HG03066 (cell line): ENCODE data around the gene MOCS3.
A peak's percentile ranks its signal among the peaks of the same experiment; 100 is the strongest.
"Not testable (repeated sequence)": the region's sequence is repeated elsewhere in the genome, so short reads cannot be mapped to it uniquely, and the experiment has no call there.

Experiments used
- ATAC-seq: cut with Tn5 transposase; IDR thresholded peaks from one replicate; pipeline ENCODE4 v1.9.1; 2021; ENCODE audit warnings: low read depth; ENCODE audit not compliant: unreplicated experiment

MOCS3 gene

DNA sequence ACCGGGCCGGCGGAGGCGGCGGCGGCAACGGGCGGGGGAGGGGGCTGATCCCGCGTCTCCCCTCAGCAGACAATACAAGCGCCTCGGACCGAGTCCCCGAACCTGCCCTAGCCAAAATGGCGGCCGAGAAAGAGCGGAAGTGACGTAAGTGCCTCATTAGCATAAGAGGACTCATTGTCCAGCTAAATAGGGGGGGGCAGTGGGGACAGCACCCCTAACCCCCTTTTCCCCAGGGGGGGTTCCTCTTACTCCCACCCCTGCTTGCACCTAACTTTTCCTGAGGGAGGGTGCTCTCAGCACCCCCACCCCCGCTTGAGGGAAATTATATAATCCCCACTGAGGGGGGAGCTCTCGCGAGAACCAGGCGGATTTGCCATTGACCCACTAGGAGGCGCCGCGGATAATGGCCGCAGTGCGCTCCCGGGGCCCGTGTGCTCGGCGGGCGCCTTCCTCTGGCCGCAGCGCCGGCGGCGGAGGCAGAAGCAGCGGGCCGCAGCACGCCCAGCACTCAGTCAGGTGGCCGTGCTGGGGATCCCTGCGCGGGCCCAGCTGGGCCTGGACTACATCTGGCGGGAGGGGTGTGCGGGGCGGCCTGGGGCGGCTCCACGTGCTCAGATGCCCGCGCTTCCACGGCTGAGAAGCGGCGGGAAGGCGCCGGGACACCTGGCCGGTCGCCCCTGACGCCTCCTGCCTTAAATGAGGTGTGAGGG is 27.2 kb upstream of the MOCS3 start, which contains the start of gene ADNP:
Gene ADNP (minus strand): TSS at position 132 of the 710 bp plus-strand sequence. CDS start 27,441 bp downstream, outside the sequence.
- peak; percentile 54 for ATAC-seq

DNA sequence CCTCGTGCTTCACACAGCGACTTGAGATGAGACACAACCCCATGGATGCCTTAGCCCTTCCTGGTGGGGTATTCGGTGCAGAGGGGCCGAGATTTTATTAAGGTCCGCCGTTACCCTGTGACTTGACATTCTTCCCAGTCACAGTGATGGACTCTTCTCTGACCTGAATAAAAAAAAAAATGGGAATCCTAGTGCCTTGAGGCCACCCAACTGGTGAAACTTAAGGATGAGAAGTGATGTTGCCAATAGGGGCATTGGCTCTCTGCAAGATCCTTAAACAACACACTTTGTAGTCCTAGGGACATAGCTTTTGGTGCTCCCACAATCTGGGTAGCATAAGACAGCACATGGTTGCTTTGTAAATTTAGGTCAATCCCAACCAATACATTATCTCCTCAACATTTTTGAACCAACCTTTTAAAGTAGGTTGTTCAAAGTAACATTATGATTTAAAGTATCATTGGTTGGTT is 26.6 kb upstream of the MOCS3 start:
- no peak for ATAC-seq

DNA sequence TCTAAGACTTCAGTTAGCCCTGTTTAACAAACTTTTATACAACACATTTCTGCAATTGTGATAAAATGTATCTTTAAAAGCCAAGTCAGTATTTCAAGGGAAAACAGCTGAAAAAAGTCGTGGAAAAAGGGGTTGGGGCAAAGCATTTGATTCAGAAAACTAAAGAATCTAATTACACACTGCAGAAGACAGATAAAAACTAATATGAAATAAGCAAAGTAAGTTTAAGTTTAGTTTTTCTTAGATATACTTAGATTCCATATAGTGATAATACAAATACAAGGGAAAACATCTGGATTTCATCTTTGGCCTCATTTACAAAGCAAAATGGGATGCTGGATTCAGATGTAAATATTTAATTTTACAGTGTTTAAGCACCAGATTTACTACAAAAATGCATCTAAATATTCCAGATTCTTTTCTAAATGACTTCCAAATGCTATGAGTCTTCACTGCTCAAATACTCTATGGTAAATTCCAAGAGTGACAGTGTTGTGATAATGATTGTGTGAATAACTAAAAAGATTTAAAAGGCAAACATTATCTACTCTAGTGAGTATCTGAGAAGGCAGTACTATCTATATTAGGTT is 25.8 kb upstream of the MOCS3 start:
- ATAC-seq, result no peak

DNA sequence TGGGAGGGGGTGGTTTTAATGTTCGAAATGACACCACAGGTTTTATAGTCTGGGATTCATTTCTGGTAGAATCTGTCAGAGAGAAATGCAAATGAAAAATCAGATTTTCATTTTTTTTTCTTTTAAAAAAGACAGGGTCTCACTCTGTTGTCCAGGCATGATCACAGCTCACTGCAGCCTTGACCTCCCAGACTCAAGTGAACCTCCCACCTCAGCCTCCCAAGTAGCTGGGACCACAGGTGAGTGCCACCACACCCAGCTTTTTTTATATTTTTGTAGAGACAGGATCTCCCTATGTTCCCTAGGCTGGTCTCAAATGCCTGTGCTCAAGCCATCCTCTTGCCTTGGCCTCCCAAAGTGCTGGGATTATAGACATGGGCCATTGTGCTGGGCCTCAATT is 25.0 kb upstream of the MOCS3 start:
- no peak for ATAC-seq

DNA sequence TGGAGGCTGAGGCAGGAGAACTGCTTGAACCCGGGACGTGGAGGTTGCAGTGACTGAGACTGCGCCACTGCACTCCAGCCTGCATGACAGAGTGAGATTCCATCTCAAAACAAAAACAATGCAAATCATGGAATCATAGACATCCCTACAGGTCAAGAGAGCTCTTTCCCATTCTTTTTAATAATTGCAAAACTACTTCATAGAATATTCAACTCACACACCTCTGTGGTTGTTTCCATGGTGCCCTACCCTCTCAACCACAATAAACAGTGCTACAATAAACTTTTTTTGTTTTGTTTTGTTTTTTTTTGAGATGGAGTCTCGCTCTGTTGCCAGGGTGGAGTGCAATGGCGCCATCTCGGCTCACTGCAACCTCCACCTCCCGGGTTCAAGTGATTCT is 15.5 kb upstream of the MOCS3 start:
- ATAC-seq, result no peak

DNA sequence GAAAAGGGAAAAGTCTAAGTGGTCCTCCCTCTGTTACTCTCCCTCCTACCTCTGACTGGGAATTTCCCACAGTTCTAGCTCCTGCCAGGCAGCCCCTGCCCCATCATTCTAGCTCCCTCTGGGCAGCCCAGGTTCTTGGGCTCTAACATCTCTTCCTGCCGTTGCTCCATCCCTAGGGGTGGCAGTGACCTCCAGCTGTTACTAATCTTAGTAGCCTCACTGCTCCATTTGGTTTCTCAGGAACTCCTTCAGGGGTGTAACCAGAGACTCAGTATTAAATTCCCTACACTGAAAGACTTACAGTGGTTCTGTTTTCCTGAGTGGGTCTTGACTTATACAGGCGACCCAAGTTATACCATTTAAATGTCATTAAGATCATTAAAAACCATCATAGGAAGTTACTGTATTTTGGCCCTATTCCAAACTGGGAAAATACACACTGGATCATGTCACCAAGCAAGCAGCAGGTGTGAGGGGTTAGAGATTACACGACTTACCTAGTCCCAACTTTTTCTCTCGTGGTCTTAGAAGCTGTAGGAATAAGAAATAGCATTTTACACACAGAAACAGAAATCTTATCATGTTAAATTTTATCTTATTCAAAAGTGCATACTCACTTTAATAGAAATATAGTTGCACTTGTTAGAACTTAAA is 10.4 kb upstream of the MOCS3 start:
- ATAC-seq, result no peak

DNA sequence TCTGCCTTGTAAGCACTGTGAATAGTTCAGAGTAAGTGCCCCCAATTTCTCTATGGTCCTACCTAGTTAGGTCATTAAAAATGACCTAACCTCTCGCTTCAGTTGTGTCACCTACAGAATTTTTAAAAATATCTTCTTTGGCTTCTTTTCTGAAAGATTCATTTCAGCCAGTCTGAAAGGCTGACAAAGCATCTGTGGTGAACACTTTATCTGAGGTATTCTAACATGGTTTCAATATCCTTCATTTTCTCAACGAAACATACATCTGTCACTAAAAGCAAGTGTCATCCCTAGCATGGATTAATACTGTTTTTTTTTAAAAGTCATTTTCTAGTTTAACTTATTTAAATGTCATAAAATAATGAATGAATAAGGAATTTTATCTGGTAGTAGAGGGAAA is 5.4 kb upstream of the MOCS3 start:
- ATAC-seq, result no peak

DNA sequence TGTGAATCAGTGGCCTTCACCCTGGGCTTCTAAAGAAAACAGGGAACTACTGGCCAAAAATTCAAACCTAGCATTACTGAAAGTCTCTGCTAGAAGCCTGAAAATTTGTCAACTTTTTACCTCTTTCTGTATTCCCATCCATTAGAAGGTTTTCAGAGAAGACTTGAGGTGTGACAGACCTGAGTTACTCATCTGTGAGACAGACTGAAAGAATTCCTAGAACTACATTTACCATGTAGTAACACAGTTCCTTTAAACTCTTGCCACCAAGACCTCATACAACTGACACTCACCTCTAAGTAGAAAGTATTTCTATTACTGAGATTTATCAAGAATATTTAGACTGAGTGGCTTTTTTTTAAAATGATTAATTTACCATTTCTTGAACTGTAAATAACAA is 4.8 kb upstream of the MOCS3 start:
- ATAC-seq, result no peak

DNA sequence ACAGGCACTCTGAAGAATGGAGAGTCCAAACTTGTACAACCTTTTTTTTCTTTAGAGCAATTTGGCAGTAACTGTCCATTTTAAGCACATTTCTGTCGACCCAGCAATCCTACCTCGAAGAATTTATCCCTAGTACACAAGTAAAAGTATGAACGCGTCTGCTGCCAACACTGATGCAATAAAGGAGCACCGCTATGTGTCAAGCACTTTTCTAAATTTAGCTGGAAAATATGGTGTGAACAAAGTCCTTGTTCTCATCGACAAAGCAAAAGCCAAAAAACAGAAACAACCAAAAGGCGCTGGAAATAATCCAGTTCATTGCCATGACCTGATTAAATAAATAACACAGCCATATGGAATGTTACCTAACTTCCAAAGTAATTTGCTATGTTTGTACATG is 1.3 kb upstream of the MOCS3 start:
- ATAC-seq, result no peak

DNA sequence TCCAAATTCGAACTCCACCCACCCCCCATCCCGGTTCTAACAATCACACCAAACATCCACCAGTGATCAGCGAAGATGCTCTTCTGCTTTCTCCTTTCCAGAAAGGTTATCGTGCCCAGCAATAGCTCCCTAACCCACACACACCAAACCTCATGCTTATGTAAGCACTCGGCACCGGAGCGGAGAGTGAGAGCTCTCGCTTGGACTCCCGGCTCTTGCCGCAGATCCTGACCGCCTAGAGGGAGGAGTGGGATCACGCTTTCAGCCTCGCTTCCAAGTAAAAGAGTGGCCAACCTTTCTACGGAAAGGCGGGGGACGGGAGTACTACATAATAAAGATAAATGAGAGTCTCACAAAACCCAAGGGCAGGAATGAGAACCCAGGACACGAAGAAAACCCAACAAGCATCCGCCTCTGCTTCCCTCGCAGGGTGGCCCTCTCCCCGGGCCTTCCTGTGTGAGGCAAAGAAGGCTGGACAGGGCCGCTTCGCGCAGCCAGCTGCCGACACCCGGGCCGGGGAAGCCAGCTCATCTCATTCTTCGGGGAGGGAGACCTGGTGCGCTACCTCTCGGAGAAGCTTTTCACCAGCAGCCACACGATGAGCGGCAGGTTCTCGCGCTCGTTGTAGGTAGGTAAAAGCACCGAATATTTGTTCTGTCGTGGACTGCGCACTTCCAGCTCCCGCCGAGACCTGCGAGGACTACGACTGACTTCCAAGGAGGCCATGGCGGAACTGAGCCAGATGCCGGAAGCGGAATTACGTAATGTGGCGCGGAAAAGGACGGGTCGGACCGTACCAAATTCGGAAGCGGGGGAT is 612 bp upstream of the MOCS3 start, which contains the start of gene DPM1:
Gene DPM1 (minus strand): TSS at position 735 of the 817 bp plus-strand sequence. CDS start 9 bp downstream, at position 726.
- peak; percentile 92 for ATAC-seq

DNA sequence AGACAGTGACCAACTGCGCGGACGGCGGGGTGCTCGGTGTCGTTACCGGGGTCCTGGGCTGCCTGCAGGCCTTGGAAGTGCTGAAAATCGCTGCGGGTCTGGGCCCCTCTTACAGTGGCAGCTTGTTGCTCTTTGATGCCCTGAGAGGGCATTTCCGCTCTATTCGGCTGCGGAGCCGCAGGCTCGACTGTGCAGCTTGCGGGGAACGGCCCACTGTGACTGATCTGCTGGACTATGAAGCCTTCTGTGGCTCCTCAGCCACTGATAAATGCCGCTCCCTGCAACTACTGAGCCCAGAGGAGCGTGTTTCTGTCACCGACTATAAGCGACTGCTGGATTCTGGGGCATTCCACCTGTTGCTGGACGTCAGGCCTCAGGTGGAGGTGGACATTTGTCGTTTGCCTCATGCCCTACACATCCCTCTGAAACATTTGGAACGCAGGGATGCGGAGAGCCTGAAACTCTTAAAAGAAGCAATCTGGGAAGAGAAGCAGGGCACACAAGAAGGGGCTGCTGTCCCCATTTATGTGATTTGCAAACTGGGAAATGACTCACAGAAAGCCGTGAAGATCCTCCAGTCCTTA is 1.0 kb downstream of the MOCS3 start:
- no peak for ATAC-seq

DNA sequence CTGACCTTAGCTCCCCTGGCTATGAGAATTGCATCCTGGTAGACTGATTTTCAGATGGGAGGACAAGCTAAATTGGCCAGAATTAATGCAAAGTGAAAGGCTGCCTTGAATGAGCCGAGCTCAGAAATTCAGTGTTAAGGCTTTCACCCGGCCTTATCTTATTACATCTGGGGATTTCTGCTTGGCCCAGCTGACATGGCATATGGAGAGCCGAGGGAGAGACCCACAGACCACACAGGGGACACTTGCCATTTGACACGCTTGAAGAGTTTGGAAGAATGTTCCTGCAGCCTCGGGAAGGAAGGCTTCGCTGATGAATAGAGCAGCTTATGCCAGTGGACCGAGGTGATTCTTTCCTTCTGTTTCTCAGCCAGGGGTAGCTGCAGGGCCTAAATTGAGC is 9.0 kb downstream of the MOCS3 start:
- ATAC-seq, result no peak

DNA sequence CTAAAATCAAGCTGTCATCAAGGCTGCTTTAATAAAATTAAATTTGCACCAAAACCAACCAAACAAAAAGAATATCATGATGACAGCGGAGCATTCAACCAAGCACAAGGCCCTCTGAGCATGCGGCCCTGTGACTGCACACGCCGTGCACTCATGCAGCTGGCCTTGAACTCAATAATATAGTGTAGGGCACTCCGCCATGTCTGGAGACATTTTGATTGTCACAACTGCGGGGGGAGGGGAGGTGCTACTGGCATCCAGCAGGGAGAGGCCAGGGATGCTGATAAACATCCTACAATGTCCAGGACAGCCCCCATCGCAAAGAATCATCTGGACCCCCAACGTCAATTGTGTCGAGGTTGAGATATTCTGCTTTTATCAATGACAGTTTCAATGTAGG is 9.7 kb downstream of the MOCS3 start:
- no peak for ATAC-seq

DNA sequence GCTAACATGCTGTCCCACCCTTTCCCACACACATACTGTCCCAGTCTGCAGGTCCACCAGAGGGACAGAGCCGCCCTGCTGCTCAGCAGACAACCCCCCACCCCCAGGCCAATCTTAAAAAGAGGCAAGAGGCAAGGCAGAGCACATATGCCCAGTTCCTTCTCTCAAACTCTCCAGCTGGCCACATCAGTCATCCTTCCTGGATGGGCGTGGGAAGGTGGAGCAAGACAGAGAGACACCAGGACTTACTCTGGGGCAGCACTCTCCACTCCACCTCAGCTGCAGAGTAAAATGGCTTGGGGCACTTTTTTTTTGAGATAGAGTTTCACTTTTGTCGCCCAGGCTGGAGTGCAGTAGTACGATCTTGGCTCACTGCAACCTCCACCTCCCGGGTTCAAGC is 10.8 kb downstream of the MOCS3 start:
- no peak for ATAC-seq

DNA sequence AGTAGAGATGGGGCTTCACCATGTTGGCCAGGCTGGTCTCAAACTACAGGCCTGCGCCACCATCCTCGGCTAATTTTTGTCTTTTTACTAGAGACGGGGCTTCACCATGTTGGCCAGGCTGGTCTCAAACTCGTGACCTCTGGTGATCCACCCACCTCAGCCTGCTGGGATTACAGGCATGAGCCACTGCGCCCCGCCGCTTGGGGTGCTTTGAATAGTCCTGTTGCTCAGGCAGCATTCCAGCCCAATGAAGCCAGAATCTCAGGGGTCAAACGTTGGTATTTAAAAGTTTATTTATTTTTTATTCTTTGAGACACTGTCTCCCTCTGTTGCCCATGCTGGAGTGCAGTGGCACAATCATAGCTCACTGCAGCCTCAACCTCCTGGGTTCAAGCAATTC is 11.3 kb downstream of the MOCS3 start:
- no peak for ATAC-seq

DNA sequence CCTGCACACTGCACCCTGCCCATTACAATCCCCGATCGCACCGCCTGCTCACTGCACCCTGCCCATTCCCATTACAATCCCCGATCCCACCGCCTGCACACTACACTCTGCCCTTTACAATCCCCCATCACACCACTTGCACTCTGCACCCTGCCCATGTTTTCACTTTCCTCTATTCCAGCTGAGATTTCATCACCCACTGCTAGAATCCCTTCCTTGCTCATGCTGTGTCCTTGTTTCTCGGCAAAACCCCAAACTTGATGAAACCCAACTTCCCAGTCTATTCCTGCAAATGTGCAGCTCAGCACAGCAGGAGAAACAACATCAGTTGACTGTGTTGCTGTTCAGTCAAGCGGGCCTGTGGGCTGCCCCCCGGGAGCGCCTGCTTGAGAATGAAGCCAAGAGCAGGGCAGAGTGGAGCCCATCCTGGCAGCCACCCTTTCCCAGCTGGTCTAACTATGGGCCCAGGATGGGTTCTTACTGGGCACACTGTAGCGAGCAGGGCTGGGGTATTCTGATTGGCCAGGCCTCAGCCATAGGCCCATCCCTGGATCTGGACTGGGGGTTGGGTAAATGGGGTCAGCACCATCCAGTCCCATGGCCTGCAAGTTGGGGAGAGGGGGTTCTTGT is 17.2 kb downstream of the MOCS3 start:
- no peak for ATAC-seq

DNA sequence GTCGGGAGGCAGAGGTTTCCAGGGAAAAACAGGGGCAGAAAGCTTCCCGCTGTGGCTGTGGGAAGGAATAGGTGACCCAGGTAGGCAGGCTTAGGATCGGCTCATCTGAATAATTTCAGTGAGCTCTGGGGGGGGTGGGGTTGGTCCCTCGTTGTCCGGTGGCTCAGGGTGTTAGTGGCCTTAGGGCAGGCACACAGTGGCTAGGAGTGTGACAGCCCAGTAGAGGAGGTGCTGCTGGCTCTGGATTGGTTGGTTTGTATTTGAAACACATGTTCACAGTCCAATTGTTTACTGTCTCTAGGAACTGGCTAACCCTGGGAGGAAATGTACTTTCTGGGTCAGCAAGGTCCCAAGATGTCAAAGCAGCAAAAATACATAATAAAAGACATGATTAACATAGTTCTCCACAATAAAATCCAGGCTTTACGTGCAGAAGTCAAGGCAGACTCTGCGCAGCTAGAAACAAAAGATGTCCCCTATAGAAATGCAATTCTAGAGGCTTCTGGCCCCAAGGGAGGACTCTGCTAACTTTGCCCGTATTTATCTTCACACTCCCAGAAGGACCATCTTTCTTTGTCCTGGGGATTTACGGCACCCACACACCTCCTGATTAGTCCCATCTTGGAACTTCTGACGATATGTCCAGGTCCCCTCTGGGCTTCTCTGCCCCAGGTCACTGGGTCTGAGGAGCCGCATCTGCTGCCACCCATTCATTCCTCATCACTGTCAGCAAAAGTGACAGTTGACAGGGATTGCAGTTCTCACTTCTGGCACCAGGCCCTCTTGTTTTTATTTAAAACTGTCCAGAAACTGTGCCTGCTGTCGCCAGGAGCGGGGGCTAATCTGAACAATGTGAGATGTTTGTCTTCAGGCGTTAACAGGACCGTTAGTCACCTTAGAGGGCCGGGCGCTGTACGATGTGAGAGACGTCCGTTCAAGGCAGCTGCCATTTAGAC is 18.7 kb downstream of the MOCS3 start:
- no peak for ATAC-seq

DNA sequence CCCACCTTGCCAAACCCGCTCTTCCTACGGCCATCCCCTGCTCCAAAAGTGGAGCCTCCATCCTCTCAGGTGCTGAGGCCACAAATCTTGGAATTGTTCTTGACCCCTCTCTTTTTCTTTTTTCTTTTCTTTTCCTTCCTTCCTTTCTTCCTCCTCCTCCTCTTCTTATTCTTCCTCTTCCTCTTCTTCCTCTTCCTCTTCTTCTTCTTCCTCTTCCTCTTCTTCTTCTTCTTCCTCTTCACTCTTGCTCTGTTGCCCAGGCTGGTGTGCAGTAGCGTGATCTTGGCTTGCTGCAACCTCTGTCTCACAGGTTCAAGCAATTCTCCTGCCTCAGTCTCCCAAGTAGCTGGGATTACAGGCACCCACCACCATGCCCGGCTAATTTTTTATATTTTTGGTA is 19.9 kb downstream of the MOCS3 start:
- not testable (repeated sequence) for ATAC-seq
